RPMI8226 (cell line): ENCODE results near the gene SALL1.
A peak's percentile ranks its signal among the peaks of the same experiment; 100 is the strongest.

ENCODE experiments used
- DNase-seq: peaks from one replicate; pipeline ENCODE4 v3.0.0-alpha.2; 2015

Gene SALL1

DNA sequence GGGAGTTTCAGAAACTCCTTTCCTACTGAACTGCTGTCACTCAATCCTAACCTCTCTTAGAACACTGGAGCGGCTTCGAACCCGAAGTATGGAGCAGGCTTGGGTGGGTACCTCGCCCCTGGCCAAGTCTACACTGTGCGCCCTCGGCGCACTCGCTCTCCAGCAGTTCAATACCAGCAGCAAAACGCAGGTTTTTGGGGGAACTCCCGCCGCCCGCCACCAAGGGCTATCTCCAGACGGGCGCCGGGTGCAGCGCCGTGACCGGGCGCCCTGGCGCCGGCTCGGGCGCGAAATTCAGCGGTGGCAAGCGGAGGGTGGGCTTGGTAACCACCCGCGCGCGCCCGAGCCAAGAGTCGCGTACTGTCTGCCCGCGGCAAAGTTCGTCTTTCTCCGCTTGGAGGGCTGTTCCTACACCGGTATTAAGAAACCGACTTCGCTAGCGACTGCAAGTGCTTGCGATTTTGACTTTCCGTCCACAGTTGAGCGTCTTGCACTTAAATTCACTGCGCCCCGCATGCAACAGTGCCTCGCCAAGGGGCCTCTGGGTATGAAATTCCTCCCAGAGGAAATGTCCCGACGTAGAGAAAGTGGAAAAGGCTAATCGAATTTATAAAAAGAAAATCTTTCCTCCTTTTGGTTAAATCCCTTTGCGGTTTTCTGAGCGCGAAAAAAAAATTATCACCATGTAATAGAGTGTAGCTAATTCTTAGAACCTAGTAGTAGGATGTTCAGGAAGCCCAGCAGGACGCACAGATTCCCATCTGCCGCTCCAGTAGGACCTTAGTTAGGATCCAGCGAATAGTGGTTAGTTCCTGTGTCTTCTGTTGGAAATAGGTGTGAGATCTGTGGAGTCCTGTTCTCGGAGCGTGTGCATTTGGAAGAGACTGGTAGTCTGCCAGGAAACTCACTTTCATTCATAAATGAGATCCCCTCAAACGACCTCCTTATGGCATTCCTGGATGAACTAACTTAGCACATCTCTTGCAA, 5.0 kb upstream of the SALL1 start:
- peak; percentile 39 for DNase-seq

DNA sequence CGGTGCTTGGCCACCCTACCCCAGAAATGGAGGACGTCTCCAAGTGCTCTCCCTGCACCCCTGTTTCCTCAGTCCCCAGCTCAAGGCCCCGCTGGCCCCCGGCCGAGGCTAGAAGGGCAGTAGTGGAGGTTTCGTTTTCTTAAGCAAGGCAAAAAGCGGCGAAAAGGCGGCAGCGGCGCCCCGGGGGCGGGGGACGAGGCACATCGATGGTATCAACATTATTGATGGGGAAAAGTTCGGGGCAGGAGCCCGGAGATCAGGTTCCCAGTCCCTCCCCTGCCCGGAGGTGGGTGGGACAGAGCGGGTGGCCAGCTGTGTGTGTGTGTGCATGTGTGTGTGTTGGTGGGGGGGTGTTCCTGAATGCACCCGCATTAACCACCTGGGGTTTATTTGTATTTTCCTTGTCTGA, 4.1 kb upstream of the SALL1 start:
- peak; percentile 24 for DNase-seq

DNA sequence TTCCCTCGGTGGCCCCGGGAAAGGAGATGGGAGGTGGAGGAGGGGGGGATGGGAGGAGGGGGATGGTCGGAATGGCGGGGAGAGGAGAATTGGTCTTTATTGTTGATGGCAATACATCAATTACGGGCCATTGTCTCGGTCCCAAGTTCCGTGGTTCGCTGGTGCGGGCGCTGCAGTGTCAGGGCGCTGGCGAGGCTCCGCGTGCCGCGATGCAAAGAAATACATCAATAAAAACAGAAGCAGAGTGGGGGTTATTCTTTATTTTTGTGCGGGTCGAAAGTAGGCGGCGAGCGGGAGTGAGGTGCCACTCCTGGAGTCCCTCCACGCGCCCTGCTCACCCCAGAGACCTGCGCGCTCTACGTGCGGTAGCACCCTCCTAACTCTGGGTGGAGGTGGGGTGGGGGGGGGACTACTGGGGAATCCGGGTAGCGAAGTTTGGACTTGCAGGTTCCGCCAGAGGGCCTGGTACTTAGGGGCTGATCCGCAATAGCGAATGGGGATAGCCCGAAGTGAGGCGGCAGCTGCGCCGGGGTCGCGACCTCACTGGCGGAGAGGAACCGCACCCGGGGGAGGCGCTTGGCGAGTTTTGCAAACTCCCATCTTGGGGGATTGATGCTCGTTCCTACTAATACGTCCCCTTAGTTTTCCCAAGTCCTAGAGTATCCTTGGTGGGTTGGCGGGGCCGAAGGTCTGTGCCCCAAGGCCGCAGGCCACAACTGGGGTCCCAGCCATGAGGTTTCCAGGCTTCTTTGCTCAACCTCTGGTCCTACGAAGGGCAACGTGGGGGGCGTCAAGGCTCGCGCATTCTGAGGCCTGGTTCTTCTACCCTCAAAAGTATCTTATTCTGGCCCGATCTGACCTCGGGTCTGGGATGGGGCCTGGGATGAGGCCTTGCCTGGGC, 3.5 kb upstream of the SALL1 start:
- no peak for DNase-seq

DNA sequence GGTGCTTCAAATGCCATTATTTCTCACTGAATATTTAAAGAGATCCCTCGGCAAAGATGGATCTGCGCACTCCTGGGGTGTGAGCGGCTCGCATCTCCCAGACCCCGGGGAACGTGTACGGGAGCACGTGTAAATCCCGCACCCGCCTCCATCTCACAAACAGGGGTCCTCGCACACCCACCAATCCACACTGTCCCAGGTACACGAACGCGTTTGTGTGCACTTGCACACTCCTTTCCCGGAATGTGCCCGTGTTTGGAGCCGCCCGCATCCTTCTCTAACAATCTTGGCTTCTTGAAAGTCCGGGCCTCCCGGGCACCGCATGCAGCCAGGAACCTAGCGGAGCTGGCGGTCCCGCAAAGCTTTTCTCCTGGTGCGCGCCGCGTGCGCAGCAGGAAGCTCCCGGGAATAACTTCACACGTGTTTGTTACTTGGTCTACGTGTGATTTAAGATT, 2.5 kb upstream of the SALL1 start:
- DNase-seq: no peak

DNA sequence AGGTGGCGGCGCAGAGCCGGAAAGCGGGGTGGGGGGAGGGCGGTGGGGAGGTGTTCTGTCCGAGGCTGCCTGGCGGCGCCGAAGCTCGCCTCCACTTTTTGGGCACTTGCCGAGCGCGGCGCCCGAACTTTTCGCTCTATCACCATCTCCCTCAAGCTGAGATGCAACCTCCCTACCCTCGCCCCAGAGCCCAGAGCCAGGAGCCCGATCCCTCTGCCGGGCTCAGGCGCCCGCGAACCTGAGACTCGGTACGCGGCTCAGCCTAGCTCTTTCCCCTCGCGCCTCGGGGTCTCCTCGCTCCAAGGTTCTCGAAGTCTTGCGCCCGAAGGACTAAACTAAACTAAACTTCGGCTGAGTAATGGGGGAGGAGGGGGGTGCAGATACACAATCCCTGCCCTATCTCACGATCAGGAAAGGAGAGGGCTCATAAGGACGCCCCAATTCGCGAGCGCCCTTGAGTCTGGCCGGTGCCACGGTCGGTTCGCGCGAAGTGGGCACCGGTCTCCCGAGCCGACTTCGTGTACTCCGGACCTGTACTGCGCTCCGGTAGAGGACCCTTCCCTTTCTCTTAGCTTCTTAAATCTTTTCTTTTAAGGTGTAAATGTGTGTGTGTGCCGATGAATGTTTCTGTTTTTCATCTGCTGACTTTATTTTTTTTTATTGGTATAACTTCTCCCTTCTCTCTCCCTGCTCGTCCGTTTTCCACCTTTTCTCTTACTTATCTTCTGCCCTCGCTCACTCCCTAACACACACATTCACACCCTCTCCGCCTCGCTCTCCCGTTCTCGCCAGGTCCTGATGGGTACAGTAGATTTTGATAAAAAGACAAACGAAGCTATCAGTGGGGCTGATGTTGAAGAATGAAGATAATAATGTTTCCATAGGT, 1.9 kb upstream of the SALL1 start:
- no peak for DNase-seq

DNA sequence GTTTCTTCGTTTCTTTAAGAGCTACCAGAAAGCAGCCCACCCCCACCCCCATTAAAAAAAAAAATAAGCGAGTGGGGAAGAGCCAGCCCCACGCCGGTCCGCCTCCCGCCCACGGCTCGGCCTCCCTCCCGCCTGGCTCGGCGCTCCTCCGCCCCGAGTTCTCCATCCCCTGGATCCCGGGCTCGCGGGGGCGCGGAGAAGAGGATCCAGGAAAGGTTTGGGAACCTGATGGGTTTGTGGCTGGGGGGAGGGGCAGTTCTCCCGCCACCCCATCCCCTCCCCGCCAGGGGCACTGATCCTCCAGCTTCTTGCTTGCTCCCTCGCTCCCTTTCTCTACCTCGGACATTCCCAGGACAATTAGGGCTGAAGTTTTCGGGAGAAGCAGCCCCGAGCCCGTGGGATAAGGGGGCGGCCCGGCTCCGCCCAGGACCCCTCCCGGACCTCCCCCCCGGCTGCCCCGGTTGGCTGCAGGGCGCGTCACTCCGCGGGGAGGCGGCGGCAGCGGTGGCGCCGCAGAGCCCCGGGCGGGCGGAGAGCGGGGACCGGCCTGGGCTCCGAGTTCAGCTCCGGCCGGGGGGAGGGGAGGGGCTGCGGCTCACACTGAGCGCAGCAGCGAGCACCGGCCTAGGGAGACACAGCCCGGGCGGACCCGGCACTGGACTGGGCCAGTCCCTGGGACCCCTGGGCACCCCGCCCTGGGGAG, 1.0 kb upstream of the SALL1 start:
- peak; percentile 46 for DNase-seq

DNA sequence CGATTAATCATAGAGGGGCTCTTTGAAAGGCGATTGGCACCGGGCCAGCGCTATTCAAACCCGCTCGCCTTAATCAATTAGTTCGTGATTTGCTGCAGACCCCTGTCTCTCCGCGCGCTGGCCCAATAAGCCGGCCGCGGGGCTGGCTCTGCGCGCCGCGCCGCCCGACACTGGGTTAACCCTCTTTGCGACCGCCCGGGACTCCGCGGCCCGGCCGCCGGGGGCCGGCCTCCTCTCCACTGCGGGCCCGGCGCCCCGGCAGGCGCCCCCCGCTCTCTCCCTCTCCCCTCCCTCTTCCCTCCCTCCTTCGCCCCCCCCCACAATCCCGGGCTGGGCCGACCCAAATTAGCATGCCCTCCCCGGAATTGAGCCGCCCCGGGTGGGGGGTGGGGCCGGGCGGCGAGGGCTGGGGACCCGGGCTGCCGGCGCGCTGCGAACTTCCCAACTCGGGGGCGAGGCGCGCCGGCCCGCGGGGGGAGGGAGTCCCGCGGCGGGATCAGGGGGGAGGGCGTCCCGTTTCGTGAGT, 428 bp upstream of the SALL1 start:
- DNase-seq: peak; percentile 22

DNA sequence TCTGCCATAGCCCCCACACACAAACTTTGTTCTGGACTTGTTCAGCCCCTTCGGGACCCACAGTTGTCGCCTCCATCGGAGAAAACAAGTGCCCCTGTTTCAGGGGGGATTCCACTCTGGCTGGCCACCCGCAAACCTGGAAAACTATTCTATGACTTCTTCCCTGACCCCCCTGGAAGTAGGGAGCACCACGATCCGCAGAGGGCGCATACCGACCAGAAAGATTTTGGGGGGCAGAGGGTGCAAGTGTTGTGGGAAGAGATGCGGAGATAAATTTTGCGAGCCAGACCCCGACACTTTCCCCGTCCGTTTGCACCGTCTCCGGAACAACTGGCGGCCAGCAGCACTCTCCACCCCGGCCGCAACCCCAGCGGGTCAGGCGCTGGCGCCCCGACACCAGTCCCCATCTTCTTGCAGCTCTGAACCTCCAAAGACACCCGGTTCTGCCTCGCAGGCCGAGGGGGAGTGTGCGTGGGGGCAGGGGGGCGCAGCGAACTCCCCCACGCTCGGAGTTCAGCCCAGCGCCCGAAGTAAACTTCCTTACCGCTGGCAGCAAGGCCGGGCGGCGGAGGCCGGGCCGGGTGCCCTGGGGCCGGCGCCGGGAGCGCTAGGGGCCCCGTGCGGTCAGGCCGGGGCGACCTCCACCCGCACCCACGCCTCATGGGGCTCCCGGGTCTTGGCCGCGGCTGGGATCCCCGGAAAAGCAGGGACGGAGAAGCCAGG, 744 bp downstream of the SALL1 start:
- DNase-seq: no peak

DNA sequence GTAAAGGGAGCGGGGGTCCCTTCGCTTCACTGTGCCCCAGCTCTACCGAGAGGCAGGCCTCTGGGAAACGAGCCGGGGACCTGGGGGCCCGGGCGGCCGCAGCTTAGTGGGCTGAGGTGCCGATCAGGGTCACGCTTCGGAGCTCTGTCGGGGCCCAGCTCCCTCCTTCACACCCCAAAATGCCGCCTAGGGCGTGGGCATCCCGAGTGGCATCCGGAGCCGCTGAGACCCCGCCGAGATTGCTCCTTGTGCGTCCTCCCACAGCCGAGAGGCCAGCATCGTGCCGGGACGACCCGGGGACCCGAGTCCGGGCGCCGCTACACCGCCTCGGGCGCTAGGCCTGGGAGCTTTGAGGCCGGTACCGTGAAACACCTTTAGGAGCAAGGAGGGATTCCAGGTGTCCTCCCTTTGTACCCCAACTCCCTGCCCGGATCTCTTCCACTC, 1.3 kb downstream of the SALL1 start:
- no peak for DNase-seq

DNA sequence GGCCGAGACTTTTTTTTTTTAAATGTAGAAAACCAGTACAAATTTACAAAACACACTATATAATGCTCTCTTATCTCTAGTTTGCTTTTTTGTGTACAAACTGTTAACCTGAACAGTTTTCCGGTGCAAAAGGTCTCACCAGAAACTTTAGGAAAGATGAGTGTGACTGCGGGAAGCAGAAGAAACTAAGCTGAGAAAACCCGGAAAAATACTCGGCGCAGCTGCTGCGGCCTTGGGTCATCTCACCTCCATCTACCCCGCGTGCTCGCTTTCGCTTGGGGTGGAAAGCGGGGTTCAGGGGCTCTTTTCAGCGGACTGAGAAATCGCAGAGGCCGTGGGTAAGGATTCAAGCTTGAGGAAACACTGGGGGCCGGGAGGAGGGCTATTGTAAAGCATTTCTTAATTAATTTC, 1.8 kb downstream of the SALL1 start:
- DNase-seq: no peak

DNA sequence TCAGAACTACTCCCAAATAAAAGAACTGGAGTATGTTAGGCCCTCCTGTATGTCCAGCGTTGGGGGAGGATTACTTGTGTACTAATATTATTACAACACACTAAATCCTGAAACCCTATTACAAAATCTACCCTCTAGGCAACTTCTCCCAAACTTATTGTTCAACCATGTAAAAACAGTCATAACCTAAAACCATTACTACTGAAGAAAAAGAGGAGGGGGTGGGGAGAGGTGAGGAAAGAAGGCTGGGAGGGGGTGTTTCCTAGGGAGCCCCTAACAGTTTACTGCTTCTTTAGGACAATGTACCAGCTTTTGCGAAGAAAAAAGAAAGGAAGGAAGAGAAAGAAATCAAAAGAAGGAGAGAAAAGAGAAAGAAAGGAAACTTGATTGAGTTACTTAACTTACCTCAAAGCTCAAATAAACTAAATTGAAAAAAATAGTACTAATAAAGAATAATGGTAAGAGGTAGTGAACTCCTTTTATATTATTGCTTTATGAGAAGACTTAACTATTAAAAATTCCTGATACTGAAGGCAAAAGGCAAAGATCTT, 2.3 kb downstream of the SALL1 start:
- no peak for DNase-seq

DNA sequence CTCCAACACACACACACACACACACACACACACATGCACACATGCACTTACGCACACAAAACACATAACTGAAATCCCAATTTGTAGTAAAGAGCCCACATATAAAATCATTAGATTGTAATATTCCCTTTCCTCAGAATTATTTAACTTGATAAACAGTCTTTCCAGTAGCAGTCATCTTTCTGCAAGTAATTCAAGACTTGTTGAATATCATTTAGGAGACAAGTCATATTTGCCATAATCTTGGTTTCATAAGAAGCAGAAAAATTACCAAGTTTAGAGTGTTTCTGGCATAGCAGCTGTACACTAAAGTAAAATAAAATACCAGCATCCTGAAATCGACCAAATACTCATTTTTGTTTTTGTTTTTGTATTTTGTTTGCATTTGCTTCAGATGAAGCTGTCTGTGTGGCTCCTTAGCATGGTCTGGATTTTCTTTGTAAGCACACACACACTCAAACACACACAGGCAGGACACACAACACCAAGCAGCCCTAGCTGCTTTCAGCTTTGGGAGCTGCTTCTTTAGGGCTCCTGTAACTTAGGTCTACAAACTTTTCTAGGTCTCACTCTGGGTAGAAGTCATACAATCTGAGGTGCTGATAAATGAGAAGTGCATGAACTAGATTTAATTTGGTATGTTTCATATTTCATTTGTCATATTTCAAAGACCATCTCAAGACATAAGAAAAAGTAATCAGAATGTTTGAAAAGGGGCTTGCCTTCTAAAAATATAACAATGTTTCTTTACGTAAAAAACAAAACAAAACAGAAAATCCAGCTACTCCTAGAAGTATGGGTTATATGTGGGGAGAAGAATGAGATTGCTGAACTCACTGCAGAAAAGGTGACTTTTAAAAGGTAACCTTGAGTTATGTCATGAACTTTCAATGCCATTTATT, 3.0 kb downstream of the SALL1 start:
- no peak for DNase-seq

DNA sequence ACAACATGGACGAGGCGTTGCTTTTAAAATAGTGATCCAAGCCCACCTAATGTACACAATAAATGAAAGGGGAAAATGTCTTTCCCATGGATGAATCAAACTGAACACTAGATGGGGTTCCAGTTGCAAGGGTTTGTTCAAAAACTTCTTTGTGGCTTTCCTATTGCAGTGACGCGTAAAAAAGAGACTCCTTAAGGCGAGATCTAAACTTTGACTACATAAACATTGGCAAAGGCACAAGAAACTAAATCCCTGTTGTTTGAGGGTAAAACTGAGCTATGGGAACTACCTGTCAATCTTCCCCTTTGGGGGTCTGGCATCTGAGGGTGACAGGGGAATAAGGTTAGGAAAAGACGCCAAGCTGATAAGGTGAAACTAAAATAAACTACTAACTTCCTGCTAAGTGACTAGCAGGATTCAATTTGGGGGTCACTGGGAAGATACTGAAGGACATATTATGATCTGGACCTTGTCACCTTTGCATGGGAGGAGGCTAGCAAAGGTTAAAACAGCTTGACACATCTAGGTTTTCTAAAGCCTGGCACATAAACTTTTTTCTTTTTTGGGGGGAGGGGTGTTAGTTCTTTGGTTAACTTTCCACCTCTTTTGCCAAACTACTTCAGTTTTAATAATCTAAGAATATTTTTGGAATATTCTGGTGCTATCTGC, 4.7 kb downstream of the SALL1 start:
- no peak for DNase-seq

DNA sequence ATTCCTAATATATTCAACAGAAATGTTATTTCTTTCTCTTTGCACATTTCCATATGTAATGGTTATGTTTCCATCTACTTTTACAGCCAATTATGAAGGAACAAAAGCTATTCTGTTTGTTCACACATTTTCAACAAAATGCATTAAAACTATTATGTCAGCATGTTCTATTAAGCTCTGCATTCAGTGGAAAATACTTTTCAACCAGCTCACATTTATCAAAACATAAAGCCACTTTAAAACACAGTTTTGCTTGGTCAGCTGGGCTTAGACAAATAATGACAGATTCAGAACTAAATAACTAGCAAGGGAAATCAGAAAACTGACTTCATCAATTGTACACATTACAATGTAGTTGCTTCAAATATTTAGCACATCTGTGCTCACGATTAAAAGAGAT, 6.9 kb downstream of the SALL1 start:
- DNase-seq: no peak

DNA sequence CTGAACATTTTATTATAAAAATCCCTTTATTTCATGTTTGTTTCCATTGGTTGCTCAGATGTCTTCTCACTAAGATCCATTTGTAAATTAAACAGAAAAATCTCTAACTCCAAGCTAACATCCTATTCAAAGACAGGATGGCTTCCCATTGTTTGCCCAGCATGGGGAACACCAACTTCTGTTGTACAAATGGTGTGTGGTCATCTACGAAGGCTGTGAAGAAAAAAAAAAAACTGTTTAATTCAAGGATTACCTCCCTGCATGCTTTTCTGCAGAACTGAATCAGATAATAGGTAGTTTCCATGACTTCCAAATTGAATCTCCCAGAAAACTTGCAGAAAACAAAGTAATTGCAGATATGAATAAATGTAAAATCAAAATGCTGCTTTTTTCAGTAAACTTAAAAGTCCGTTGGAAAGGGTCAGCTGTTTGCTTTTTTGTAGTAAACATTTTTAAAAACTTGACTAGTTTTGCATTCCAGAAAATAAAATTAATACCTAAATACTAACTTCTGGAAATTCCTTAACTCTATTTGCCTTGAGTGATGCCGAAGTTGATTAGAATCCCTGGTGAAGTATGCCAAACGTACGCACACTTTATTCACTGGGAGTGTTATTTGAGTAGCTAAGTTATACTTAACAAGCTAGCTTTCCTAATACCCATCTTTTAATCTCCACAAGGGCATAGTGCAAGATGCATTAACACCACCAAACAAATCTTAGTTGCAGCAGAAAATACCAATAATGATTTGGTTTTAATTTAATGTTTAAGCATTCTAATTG, 7.7 kb downstream of the SALL1 start:
- no peak for DNase-seq

DNA sequence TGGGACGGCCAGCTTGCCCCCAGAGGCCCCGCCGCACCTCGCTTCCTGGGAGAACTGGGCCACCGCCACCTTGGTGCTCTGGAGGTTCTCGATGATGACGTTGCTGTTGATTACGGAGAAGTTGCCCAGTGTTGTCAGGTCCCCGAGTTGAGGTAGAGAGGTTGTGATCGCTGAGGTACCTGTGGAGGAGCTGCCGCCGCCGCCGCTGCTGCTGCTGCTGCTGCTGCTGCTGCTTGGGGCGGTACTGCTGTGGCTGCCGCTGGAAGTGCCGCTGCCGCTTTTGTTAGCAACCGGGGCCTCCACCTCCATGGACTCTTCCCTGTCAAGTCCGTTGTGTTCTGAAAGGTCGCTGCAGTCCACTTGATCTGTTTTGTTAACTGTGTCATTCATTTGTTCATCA, 9.5 kb downstream of the SALL1 start:
- DNase-seq: no peak

DNA sequence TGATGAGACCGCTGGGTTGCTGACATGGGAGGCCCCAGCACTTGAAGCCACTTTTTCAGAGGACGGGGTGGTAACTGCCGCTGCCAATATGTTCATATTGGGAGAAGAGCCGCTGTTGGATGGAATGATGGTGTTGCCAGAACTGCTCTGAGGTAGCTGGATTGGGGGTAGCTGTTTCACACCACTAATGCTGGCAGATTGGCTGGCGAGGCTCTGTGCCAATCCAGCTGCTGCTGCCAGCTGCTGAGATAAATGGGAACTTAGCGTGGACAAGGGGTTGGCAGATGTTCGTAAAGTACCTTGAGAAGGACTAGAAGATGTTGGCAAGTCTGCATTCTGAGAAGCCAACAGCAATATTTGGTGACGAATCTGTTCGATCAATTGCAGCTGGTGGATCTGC, 10.0 kb downstream of the SALL1 start:
- DNase-seq: peak; percentile 37

DNA sequence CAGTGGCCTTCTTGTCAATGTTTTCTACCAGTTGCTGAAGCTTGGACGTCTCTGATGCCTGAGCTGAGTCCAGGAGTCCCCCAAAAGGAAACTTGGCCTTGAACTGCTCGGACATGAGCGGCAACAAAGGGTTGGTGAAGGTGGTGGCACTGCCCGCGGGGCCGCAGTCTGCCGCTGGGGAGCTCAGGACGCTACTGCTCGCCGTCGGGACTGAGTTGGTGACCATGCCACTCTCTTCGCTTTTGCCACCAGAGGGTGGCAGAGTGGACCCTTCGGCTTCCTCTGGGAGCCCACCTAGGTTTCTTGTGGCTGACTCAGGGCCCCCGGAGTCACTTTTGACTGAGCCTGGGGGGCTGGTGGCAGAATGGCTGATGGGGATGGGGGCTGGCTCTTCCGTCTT, 11.0 kb downstream of the SALL1 start:
- no peak for DNase-seq
